H9 (cell line): ENCODE data around the gene IREB2. TPM values are rescaled to one million over a fixed set of nuclear protein-coding genes. Genes with fewer than 3 reads are reported as not detected.

ENCODE experiments used
- DNase-seq: peaks from one replicate; pipeline ENCODE4 v3.0.0-alpha.2; 2017
- H2AFZ ChIP-seq: one replicate; pipeline ENCODE4 v1.6.1; 2013; ENCODE audit warnings: mild to moderate bottlenecking, low read length, control low read depth, moderate library complexity
- H2AK5ac ChIP-seq: 2 replicates; pipeline ENCODE4 v1.6.1; 2013; ENCODE audit warnings: low read length, control low read depth, mixed read lengths; ENCODE audit not compliant: insufficient read length
- H2BK120ac ChIP-seq: one replicate; pipeline ENCODE4 v1.6.1; 2013; ENCODE audit warnings: low read depth, mild to moderate bottlenecking, low read length, control low read depth, inconsistent platforms; ENCODE audit not compliant: poor library complexity, severe bottlenecking
- H2BK12ac ChIP-seq: 2 replicates; pipeline ENCODE4 v1.6.1; 2013; ENCODE audit warnings: low read length, control low read depth, mixed read lengths, low read depth; ENCODE audit not compliant: insufficient read length
- H2BK15ac ChIP-seq: 2 replicates; pipeline ENCODE4 v1.6.1; 2013; ENCODE audit warnings: low read depth, low read length, control low read depth
- H2BK20ac ChIP-seq: one replicate; pipeline ENCODE4 v1.6.1; 2013; ENCODE audit warnings: low read depth, mild to moderate bottlenecking, low read length, control low read depth, inconsistent platforms; ENCODE audit not compliant: poor library complexity, severe bottlenecking
- H2BK5ac ChIP-seq: 2 replicates; pipeline ENCODE4 v1.6.1; 2013; ENCODE audit warnings: low read length, control low read depth, mixed read lengths; ENCODE audit not compliant: insufficient read length
- H3K14ac ChIP-seq: 2 replicates; pipeline ENCODE4 v1.6.1; 2013; ENCODE audit warnings: low read length, control low read depth; ENCODE audit not compliant: insufficient read depth
- H3K18ac ChIP-seq: 2 replicates; pipeline ENCODE4 v1.6.1; 2013; ENCODE audit warnings: low read depth, mild to moderate bottlenecking, mixed read lengths, low read length, control low read depth; ENCODE audit not compliant: insufficient read length
- H3K23ac ChIP-seq: 2 replicates; pipeline ENCODE4 v1.6.1; 2013; ENCODE audit warnings: low read length, control low read depth, mixed read lengths, low read depth; ENCODE audit not compliant: insufficient read length
- H3K23me2 ChIP-seq: 2 replicates; pipeline ENCODE4 v1.6.1; 2013; ENCODE audit warnings: low read depth, mild to moderate bottlenecking, mixed read lengths, low read length, control low read depth; ENCODE audit not compliant: insufficient read length, poor library complexity, severe bottlenecking
- H3K27ac ChIP-seq: 2 replicates; pipeline ENCODE4 v1.5.1; 2013; ENCODE audit warnings: low read length, control low read depth, mixed read lengths, low read depth; ENCODE audit not compliant: insufficient read length
- H3K27me3 ChIP-seq: 2 replicates; pipeline ENCODE4 v1.6.1; 2013; ENCODE audit warnings: low read length, control low read depth, inconsistent platforms; ENCODE audit not compliant: insufficient read depth
- H3K4ac ChIP-seq: 2 replicates; pipeline ENCODE4 v1.6.1; 2013; ENCODE audit warnings: low read depth, mild to moderate bottlenecking, control low read depth, inconsistent platforms, low read length, moderate library complexity
- H3K4me1 ChIP-seq: 2 replicates; pipeline ENCODE4 v1.6.1; 2013; ENCODE audit warnings: low read length, control low read depth, inconsistent platforms; ENCODE audit not compliant: insufficient read depth
- H3K4me2 ChIP-seq: 2 replicates; pipeline ENCODE4 v1.6.1; 2013; ENCODE audit warnings: low read length, control low read depth, mixed read lengths; ENCODE audit not compliant: insufficient read length, insufficient read depth
- H3K56ac ChIP-seq: 2 replicates; pipeline ENCODE4 v1.6.1; 2013; ENCODE audit warnings: low read depth, mild to moderate bottlenecking, mixed read lengths, low read length, control low read depth; ENCODE audit not compliant: insufficient read length
- H3K79me1 ChIP-seq: 2 replicates; pipeline ENCODE4 v1.6.1; 2013; ENCODE audit warnings: low read depth, mild to moderate bottlenecking, moderate library complexity, low read length, control low read depth, inconsistent platforms; ENCODE audit not compliant: insufficient read depth, poor library complexity, severe bottlenecking
- H3K79me2 ChIP-seq: 2 replicates; pipeline ENCODE4 v1.6.1; 2013; ENCODE audit warnings: low read length, control low read depth, inconsistent platforms; ENCODE audit not compliant: insufficient read depth
- H3K9ac ChIP-seq: 2 replicates; pipeline ENCODE4 v1.6.1; 2013; ENCODE audit warnings: low read length, control low read depth, mixed read lengths; ENCODE audit not compliant: insufficient read length; ENCODE audit errors: extremely low read depth
- H3K9me3 ChIP-seq: one replicate; pipeline ENCODE4 v1.6.1; 2013; ENCODE audit warnings: low read depth, low read length, inconsistent platforms; ENCODE audit not compliant: control insufficient read depth
- H3T11ph ChIP-seq: one replicate; pipeline ENCODE4 v1.6.1; 2013; ENCODE audit warnings: mild to moderate bottlenecking, low read length, control low read depth, inconsistent platforms
- H4K20me1 ChIP-seq: one replicate; pipeline ENCODE4 v1.6.1; 2013; ENCODE audit not compliant: control insufficient read depth, insufficient read length, insufficient read depth
- H4K5ac ChIP-seq: 2 replicates; pipeline ENCODE4 v1.6.1; 2013; ENCODE audit warnings: low read depth, mild to moderate bottlenecking, mixed read lengths, low read length, control low read depth; ENCODE audit not compliant: insufficient read length
- H4K8ac ChIP-seq: replicated peaks from 2 replicates; pipeline ENCODE4 v1.6.1; 2013; ENCODE audit warnings: low read length, control low read depth, mixed read lengths, low read depth; ENCODE audit not compliant: insufficient read length
- H4K91ac ChIP-seq: 2 replicates; pipeline ENCODE4 v1.6.1; 2013; ENCODE audit warnings: low read depth, mild to moderate bottlenecking, moderate library complexity, mixed read lengths, low read length, control low read depth; ENCODE audit not compliant: insufficient read length
- H3K27ac Mint-ChIP-seq, 3 experiments: 2 replicates in 2 of 3; 3 replicates in 1 of 3; pipeline ENCODE4 v1.8.0; 2020 to 2021; ENCODE audit warnings: mixed read lengths in 3 of 3, mild to moderate bottlenecking in 1 of 3, moderate library complexity in 1 of 3
- H3K27me3 Mint-ChIP-seq: 2 replicates; pipeline ENCODE4 v1.8.0; 2021; ENCODE audit warnings: low read depth, mild to moderate bottlenecking, moderate library complexity, mixed read lengths
- H3K36me3 Mint-ChIP-seq, 3 experiments: 2 replicates in 2 of 3; 3 replicates in 1 of 3; pipeline ENCODE4 v1.8.0; 2020 to 2021; ENCODE audit warnings: low read depth in 3 of 3, mixed read lengths in 3 of 3; ENCODE audit not compliant: insufficient read depth in 1 of 3
- H3K4me1 Mint-ChIP-seq, 2 experiments: 2 replicates each; pipeline ENCODE4 v1.8.0; 2020; ENCODE audit warnings: mixed read lengths in 2 of 2
- H3K4me3 Mint-ChIP-seq, 2 experiments: 2 replicates in 1 of 2; 3 replicates in 1 of 2; pipeline ENCODE4 v1.8.0; 2020 to 2021; ENCODE audit warnings: mild to moderate bottlenecking in 2 of 2, mixed read lengths in 2 of 2, moderate library complexity in 1 of 2
- H3K9me3 Mint-ChIP-seq, 2 experiments: 2 replicates in 1 of 2; 3 replicates in 1 of 2; pipeline ENCODE4 v1.8.0; 2020; ENCODE audit warnings: mild to moderate bottlenecking in 2 of 2, mixed read lengths in 2 of 2, moderate library complexity in 1 of 2
- CTCF ChIP-seq: fragments of 200-600 bp; sonication (generic); conservative IDR thresholded peaks from 3 replicates; pipeline ENCODE4 v1.8.0; 2021; ENCODE audit warnings: antibody characterized with exemption, mild to moderate bottlenecking
- WGBS: extraction: QIAGEN DNeasy Blood & Tissue Kit; methylation state at CpG from one replicate; pipeline ENCODE4 v1.1.7; 2013; ENCODE audit warnings: missing lambda C conversion rate, low lambda C conversion rate, mixed read lengths; ENCODE audit not compliant: insufficient read length; ENCODE audit errors: extremely low coverage; 5-methylcytosine and 5-hydroxymethylcytosine counted together
- total RNA-seq: library from RNA; stranded (reverse); gene quantifications from 2 replicates; pipeline ENCODE4 v1.2.1, GENCODE V29; 2021

IREB2 gene
- total RNA-seq, 1 experiment from 2014 or later = 87.6 TPM

GRCh38 chr15:78396186-78396814, 41.7 kb upstream of the IREB2 start:
- H3K4me1 Mint-ChIP-seq = peaks cover 58 to 69% of the 10 kb centered on the region in 2 experiments
- TF ChIP-seq CTCF = no peak
- peaks cover 3% of the 10 kb centered on the region; the same call in 1 of the 2 replicates for H3K4me1 ChIP-seq
- H3K18ac ChIP-seq = no peak overlapping the region
- no peak overlapping the region for H2AFZ ChIP-seq
- no peaks in the 10 kb centered on the region for H3K79me1 ChIP-seq
- no CpG with 5 or more reads among the region's 9 CpGs for WGBS
- H2AK5ac ChIP-seq = no peak overlapping the region
- H4K91ac ChIP-seq = no peak overlapping the region
- no peak overlapping the region for H3K4me3 Mint-ChIP-seq
- H3K9me3 ChIP-seq = no peaks in the 10 kb centered on the region
- no peak overlapping the region for H2BK120ac ChIP-seq
- H4K8ac ChIP-seq = no peak overlapping the region
- H2BK5ac ChIP-seq = no peak overlapping the region
- H3K27ac Mint-ChIP-seq = peak overlapping the region in 2 of 3 experiments; percentile 85 to 96; a peak in 3 of 7 replicates
- DNase-seq = no peak
- no peak overlapping the region for H3K56ac ChIP-seq
- H3T11ph ChIP-seq = no peak overlapping the region
- H3K27me3 Mint-ChIP-seq = no peaks in the 10 kb centered on the region; the same call in 1 of the 2 replicates
- H3K9ac ChIP-seq = no peak overlapping the region
- H3K27ac ChIP-seq = no peak overlapping the region
- no peaks in the 10 kb centered on the region for H3K79me2 ChIP-seq
- H3K9me3 Mint-ChIP-seq = no peaks in the 10 kb centered on the region; a peak in 1 of 5 replicates
- H3K23me2 ChIP-seq = no peaks in the 10 kb centered on the region
- no peaks in the 10 kb centered on the region for H3K36me3 Mint-ChIP-seq
- H2BK15ac ChIP-seq = no peak overlapping the region
- H3K27me3 ChIP-seq = no peaks in the 10 kb centered on the region
- no peak overlapping the region for H3K4ac ChIP-seq
- H3K23ac ChIP-seq = no peak overlapping the region
- no peak overlapping the region for H2BK20ac ChIP-seq
- H3K14ac ChIP-seq = no peak overlapping the region
- H2BK12ac ChIP-seq = no peak overlapping the region
- no peaks in the 10 kb centered on the region for H4K20me1 ChIP-seq
- H4K5ac ChIP-seq = no peak overlapping the region
- H3K4me2 ChIP-seq = no peak overlapping the region
